Liver (tissue), 9 donors: ENCODE data around the gene LIM2. TPM values are rescaled to one million over a fixed set of nuclear protein-coding genes. Genes with fewer than 3 reads are reported as not detected.

Experiments used
- DNase-seq: peaks from one replicate; pipeline ENCODE4 v3.0.0-alpha.2; 2017; ENCODE audit warnings: low spot score
- H3K27ac ChIP-seq, 2 donors: one replicate each; pipeline ENCODE4 v1.7.0; 2013; ENCODE audit warnings: inconsistent platforms in 2 of 2, low read length in 2 of 2, control low read depth in 1 of 2, low read depth in 1 of 2, mild to moderate bottlenecking in 1 of 2
- H3K27me3 ChIP-seq, 4 donors: one replicate each; pipeline versions ENCODE4 v1.6.1 to v1.7.0; 2013; ENCODE audit warnings: low read length in 3 of 4, inconsistent platforms in 1 of 4, mild to moderate bottlenecking in 1 of 4, moderate library complexity in 1 of 4; ENCODE audit not compliant: control insufficient read depth in 4 of 4, insufficient read depth in 4 of 4
- H3K36me3 ChIP-seq, 4 donors: one replicate each; pipeline versions ENCODE4 v1.6.1 to v1.7.0; 2013; ENCODE audit warnings: low read length in 3 of 4, mild to moderate bottlenecking in 3 of 4, low read depth in 1 of 4, moderate library complexity in 1 of 4; ENCODE audit not compliant: control insufficient read depth in 4 of 4, insufficient read depth in 3 of 4
- H3K4me1 ChIP-seq, 4 donors: one replicate each; pipeline versions ENCODE4 v1.6.1 to v1.7.0; 2013; ENCODE audit warnings: low read length in 3 of 4, mild to moderate bottlenecking in 3 of 4, moderate library complexity in 1 of 4; ENCODE audit not compliant: control insufficient read depth in 4 of 4, insufficient read depth in 4 of 4
- H3K4me3 ChIP-seq, 3 donors: one replicate each; pipeline versions ENCODE4 v1.6.1 to v1.7.0; 2013; ENCODE audit warnings: low read length in 3 of 3, control low read depth in 1 of 3, low read depth in 1 of 3, mild to moderate bottlenecking in 1 of 3
- H3K9ac ChIP-seq, 2 donors: one replicate each; pipeline ENCODE4 v1.7.0; 2013; ENCODE audit warnings: low read length in 2 of 2, mild to moderate bottlenecking in 2 of 2, moderate library complexity in 2 of 2, control low read depth in 1 of 2, low read depth in 1 of 2
- H3K9me3 ChIP-seq, 4 donors: one replicate each; pipeline versions ENCODE4 v1.6.1 to v1.7.0; 2013; ENCODE audit warnings: low read length in 3 of 4; ENCODE audit not compliant: control insufficient read depth in 4 of 4
- EGR1 ChIP-seq, 2 donors: IDR thresholded peaks; 2 replicates each; pipeline ENCODE4 v1.6.1; 2016 to 2018; ENCODE audit warnings: antibody characterized with exemption in 2 of 2, low read depth in 2 of 2
- FOXA1 ChIP-seq: IDR thresholded peaks from 2 replicates; pipeline ENCODE4 v1.6.1; 2016; ENCODE audit warnings: antibody characterized with exemption
- FOXA2 ChIP-seq: IDR thresholded peaks from 2 replicates; pipeline ENCODE4 v1.6.1; 2016; ENCODE audit warnings: antibody characterized with exemption
- GABPA ChIP-seq, 2 donors: IDR thresholded peaks in 1 of 2; conservative IDR thresholded peaks in 1 of 2; 2 replicates each; pipeline ENCODE4 v1.6.1; 2016; ENCODE audit warnings: antibody characterized with exemption in 2 of 2, mild to moderate bottlenecking in 1 of 2, moderate library complexity in 1 of 2
- HNF4A ChIP-seq, 2 donors: conservative IDR thresholded peaks; 2 replicates each; pipeline ENCODE4 v1.6.1; 2016; ENCODE audit warnings: antibody characterized with exemption in 2 of 2, mild to moderate bottlenecking in 2 of 2
- HNF4G ChIP-seq: IDR thresholded peaks from 2 replicates; pipeline ENCODE4 v1.6.1; 2016; ENCODE audit warnings: antibody characterized with exemption
- JUND ChIP-seq, 2 donors: IDR thresholded peaks; 2 replicates each; pipeline ENCODE4 v1.6.1; 2016; ENCODE audit warnings: antibody characterized with exemption in 2 of 2
- NR2F2 ChIP-seq: IDR thresholded peaks from 2 replicates; pipeline ENCODE4 v1.6.1; 2016; ENCODE audit warnings: antibody characterized with exemption
- RAD21 ChIP-seq, 2 donors: IDR thresholded peaks; 2 replicates each; pipeline ENCODE4 v1.6.1; 2016; ENCODE audit warnings: antibody characterized with exemption in 2 of 2, mild to moderate bottlenecking in 2 of 2
- RXRA ChIP-seq, 2 donors: IDR thresholded peaks; 2 replicates each; pipeline ENCODE4 v1.6.1; 2017 to 2018; ENCODE audit warnings: antibody characterized with exemption in 2 of 2, mild to moderate bottlenecking in 1 of 2
- SP1 ChIP-seq: IDR thresholded peaks from 2 replicates; pipeline ENCODE4 v1.6.1; 2018; ENCODE audit warnings: antibody characterized with exemption, mild to moderate bottlenecking
- TAF1 ChIP-seq: conservative IDR thresholded peaks from 2 replicates; pipeline ENCODE4 v1.6.1; 2016; ENCODE audit warnings: antibody characterized with exemption, mild to moderate bottlenecking
- YY1 ChIP-seq: IDR thresholded peaks from 2 replicates; pipeline ENCODE4 v1.6.1; 2016; ENCODE audit warnings: antibody characterized with exemption, mild to moderate bottlenecking
- WGBS: extraction: QIAGEN DNeasy Blood & Tissue Kit; methylation state at CpG from one replicate; pipeline ENCODE4 v1.1.7; 2013; 5-methylcytosine and 5-hydroxymethylcytosine counted together
- polyA plus RNA-seq, 2 donors: library from polyadenylated mRNA; stranded (reverse) in 1 of 2; unstranded in 1 of 2; fragments of 200-250 nt in 1 of 2; fragments of >200 nt in 1 of 2; fragmentation: Nextera tagmentation in 1 of 2; extraction: Ambion mirVana in 1 of 2; gene quantifications; one replicate each; pipeline versions ENCODE4 v1.2.1 to v1.2.3, GENCODE V29; 2013 to 2015
- total RNA-seq, 2 donors: library from RNA; depleted of rRNA; stranded (reverse); fragments of >200 nt; gene quantifications; one replicate each; pipeline ENCODE4 v1.2.3, GENCODE V29; 2014
- TF ChIP-seq, protein P1 (sequence below): IDR thresholded peaks from 2 replicates; pipeline ENCODE4 v1.6.1; 2016; ENCODE audit warnings: antibody characterized with exemption
- TF ChIP-seq, protein P2 (sequence below): IDR thresholded peaks from 2 replicates; pipeline ENCODE4 v1.6.1; 2016; ENCODE audit warnings: antibody characterized with exemption, mild to moderate bottlenecking
- TF ChIP-seq, protein P3 (sequence below): IDR thresholded peaks from 2 replicates; pipeline ENCODE4 v1.6.1; 2016; ENCODE audit warnings: antibody characterized with exemption
- TF ChIP-seq, protein P4 (sequence below): IDR thresholded peaks from 2 replicates; pipeline ENCODE4 v1.6.1; 2016; ENCODE audit warnings: antibody characterized with exemption
- TF ChIP-seq, protein P5 (sequence below): fragments of 150-350 bp; IDR thresholded peaks from 2 replicates; pipeline ENCODE4 v1.5.1; 2017; ENCODE audit warnings: improper control_type of control experiment, low read depth, low read length; ENCODE audit not compliant: missing input control
- donor health status: healthy.
- donor health status: healthy.
- donor health status: healthy.
- donor health status: healthy.
- donor health status: healthy.

The LIM2 gene
- total and polyA plus RNA-seq, 4 donors, result not detected

DNA sequence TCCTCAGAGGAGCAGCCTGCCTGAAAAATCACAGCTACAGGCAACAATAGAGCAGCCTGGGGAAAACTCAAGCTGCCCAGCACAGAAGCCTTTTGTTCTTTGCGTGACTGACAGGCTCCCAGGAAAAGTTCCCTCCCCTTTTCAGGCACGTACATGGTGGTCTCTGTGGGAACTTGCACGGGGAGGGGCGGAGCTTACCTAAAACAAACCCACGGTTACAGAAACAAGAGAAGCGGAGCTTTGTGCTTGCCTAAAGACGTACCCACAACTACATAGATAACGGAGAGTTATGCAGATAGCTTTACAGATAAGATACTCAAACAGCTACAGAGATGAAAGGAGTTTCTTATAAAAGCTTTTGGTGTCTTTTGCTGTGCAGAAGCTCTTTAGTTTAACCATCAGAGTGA, 33.0 kb downstream of the LIM2 start:
- Histone ChIP-seq H3K27ac (no peak overlapping the region), H3K4me3 (no peak overlapping the region), H3K9ac (no peak overlapping the region), H3K36me3 (peaks cover 8 to 18% (median 16%) of the 10 kb centered on the region in 4 donors), H3K27me3 (no peaks in the 10 kb centered on the region), H3K9me3 (no peaks in the 10 kb centered on the region), H3K4me1 (peaks cover 13 to 41% (median 27%) of the 10 kb centered on the region in 4 donors)
- TF ChIP-seq YY1 (no peak), FOXA1 (no peak), SP1 (no peak), RAD21 (IDR thresholded peaks at IDR 0.05) (no peak), FOXA2 (no peak), JUND (IDR thresholded peaks at IDR 0.05) (no peak), RXRA (IDR thresholded peaks at IDR 0.05) (no peak), NR2F2 (no peak), TAF1 (no peak), GABPA (IDR thresholded peaks at IDR 0.05 in 1 of 2, conservative IDR thresholded peaks at IDR 0.05 in 1 of 2) (no peak), HNF4A (conservative IDR thresholded peaks at IDR 0.05) (no peak), HNF4G (no peak), EGR1 (IDR thresholded peaks at IDR 0.05; ENCODE audit: low read depth in 2 of 2) (no peak)
- TF ChIP-seq, protein P1, sequence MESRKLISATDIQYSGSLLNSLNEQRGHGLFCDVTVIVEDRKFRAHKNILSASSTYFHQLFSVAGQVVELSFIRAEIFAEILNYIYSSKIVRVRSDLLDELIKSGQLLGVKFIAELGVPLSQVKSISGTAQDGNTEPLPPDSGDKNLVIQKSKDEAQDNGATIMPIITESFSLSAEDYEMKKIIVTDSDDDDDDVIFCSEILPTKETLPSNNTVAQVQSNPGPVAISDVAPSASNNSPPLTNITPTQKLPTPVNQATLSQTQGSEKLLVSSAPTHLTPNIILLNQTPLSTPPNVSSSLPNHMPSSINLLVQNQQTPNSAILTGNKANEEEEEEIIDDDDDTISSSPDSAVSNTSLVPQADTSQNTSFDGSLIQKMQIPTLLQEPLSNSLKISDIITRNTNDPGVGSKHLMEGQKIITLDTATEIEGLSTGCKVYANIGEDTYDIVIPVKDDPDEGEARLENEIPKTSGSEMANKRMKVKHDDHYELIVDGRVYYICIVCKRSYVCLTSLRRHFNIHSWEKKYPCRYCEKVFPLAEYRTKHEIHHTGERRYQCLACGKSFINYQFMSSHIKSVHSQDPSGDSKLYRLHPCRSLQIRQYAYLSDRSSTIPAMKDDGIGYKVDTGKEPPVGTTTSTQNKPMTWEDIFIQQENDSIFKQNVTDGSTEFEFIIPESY, result no peak
- TF ChIP-seq, protein P2, sequence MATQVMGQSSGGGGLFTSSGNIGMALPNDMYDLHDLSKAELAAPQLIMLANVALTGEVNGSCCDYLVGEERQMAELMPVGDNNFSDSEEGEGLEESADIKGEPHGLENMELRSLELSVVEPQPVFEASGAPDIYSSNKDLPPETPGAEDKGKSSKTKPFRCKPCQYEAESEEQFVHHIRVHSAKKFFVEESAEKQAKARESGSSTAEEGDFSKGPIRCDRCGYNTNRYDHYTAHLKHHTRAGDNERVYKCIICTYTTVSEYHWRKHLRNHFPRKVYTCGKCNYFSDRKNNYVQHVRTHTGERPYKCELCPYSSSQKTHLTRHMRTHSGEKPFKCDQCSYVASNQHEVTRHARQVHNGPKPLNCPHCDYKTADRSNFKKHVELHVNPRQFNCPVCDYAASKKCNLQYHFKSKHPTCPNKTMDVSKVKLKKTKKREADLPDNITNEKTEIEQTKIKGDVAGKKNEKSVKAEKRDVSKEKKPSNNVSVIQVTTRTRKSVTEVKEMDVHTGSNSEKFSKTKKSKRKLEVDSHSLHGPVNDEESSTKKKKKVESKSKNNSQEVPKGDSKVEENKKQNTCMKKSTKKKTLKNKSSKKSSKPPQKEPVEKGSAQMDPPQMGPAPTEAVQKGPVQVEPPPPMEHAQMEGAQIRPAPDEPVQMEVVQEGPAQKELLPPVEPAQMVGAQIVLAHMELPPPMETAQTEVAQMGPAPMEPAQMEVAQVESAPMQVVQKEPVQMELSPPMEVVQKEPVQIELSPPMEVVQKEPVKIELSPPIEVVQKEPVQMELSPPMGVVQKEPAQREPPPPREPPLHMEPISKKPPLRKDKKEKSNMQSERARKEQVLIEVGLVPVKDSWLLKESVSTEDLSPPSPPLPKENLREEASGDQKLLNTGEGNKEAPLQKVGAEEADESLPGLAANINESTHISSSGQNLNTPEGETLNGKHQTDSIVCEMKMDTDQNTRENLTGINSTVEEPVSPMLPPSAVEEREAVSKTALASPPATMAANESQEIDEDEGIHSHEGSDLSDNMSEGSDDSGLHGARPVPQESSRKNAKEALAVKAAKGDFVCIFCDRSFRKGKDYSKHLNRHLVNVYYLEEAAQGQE, result no peak
- TF ChIP-seq, protein P3, sequence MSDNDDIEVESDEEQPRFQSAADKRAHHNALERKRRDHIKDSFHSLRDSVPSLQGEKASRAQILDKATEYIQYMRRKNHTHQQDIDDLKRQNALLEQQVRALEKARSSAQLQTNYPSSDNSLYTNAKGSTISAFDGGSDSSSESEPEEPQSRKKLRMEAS, result no peak
- TF ChIP-seq, protein P4, sequence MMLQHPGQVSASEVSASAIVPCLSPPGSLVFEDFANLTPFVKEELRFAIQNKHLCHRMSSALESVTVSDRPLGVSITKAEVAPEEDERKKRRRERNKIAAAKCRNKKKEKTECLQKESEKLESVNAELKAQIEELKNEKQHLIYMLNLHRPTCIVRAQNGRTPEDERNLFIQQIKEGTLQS, result no peak
- TF ChIP-seq, protein P5, sequence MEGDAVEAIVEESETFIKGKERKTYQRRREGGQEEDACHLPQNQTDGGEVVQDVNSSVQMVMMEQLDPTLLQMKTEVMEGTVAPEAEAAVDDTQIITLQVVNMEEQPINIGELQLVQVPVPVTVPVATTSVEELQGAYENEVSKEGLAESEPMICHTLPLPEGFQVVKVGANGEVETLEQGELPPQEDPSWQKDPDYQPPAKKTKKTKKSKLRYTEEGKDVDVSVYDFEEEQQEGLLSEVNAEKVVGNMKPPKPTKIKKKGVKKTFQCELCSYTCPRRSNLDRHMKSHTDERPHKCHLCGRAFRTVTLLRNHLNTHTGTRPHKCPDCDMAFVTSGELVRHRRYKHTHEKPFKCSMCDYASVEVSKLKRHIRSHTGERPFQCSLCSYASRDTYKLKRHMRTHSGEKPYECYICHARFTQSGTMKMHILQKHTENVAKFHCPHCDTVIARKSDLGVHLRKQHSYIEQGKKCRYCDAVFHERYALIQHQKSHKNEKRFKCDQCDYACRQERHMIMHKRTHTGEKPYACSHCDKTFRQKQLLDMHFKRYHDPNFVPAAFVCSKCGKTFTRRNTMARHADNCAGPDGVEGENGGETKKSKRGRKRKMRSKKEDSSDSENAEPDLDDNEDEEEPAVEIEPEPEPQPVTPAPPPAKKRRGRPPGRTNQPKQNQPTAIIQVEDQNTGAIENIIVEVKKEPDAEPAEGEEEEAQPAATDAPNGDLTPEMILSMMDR, result no peak
- DNase-seq, result no peak
- 56% methylated on average over 8 of the region's 8 CpGs for WGBS
